Mesenchymal stem cell (in vitro differentiated cells and primary cell): Measurements from ENCODE around the gene PTGER4.
A peak's percentile ranks its signal among the peaks of the same experiment; 100 is the strongest.

Source experiments
- DNase-seq: peaks from one replicate; pipeline ENCODE4 v3.0.0-alpha.2; 2013
- H2AFZ ChIP-seq: one replicate; pipeline ENCODE4 v1.6.1; 2013; ENCODE audit warnings: low read depth, mild to moderate bottlenecking, control low read depth, inconsistent platforms, low read length, moderate library complexity
- H2AK5ac ChIP-seq: 2 replicates; pipeline ENCODE4 v1.6.1; 2013; ENCODE audit warnings: low read length, moderate library complexity, mild to moderate bottlenecking, inconsistent platforms; ENCODE audit not compliant: severe bottlenecking
- H2BK120ac ChIP-seq: one replicate; pipeline ENCODE4 v1.6.1; 2013; ENCODE audit warnings: low read depth, mild to moderate bottlenecking, inconsistent platforms, low read length, moderate library complexity
- H2BK12ac ChIP-seq, 2 experiments: one replicate each; pipeline ENCODE4 v1.6.1; 2013; ENCODE audit warnings: inconsistent platforms in 2 of 2, low read length in 2 of 2, mild to moderate bottlenecking in 2 of 2, moderate library complexity in 2 of 2, control low read depth in 1 of 2
- H2BK15ac ChIP-seq: one replicate; pipeline ENCODE4 v1.6.1; 2013; ENCODE audit warnings: mild to moderate bottlenecking, low read depth, inconsistent platforms; ENCODE audit not compliant: poor library complexity, severe bottlenecking
- H2BK5ac ChIP-seq: 2 replicates; pipeline ENCODE4 v1.6.1; 2013; ENCODE audit warnings: low read depth, mild to moderate bottlenecking, low read length, control low read depth, inconsistent platforms; ENCODE audit not compliant: poor library complexity, severe bottlenecking
- H3K14ac ChIP-seq, 2 experiments: one replicate each; pipeline ENCODE4 v1.6.1; 2013; ENCODE audit warnings: inconsistent platforms in 2 of 2, low read length in 2 of 2, control low read depth in 1 of 2, mild to moderate bottlenecking in 1 of 2, moderate library complexity in 1 of 2
- H3K18ac ChIP-seq, 2 experiments: one replicate each; pipeline ENCODE4 v1.6.1; 2013; ENCODE audit warnings: inconsistent platforms in 2 of 2, low read length in 2 of 2, control low read depth in 1 of 2, low read depth in 1 of 2, mild to moderate bottlenecking in 1 of 2
- H3K23ac ChIP-seq, 2 experiments: one replicate each; pipeline ENCODE4 v1.6.1; 2013; ENCODE audit warnings: inconsistent platforms in 2 of 2, low read length in 2 of 2, mild to moderate bottlenecking in 2 of 2, moderate library complexity in 2 of 2, control low read depth in 1 of 2
- H3K27ac ChIP-seq: 2 replicates; pipeline ENCODE4 v1.5.1; 2013; ENCODE audit warnings: mild to moderate bottlenecking, moderate library complexity, low read length, control low read depth, inconsistent platforms; ENCODE audit not compliant: poor library complexity, severe bottlenecking
- H3K27me3 ChIP-seq, 2 experiments: 2 replicates each; pipeline versions ENCODE4 v1.6.1 to v1.7.0; 2013; ENCODE audit warnings: low read length in 2 of 2, mild to moderate bottlenecking in 2 of 2, moderate library complexity in 2 of 2, control low read depth in 1 of 2, inconsistent platforms in 1 of 2; ENCODE audit not compliant: control insufficient read depth in 1 of 2, insufficient read depth in 1 of 2
- H3K36me3 ChIP-seq, 2 experiments: 2 replicates each; pipeline versions ENCODE4 v1.6.1 to v1.7.0; 2013; ENCODE audit warnings: low read length in 2 of 2, control low read depth in 1 of 2, inconsistent platforms in 1 of 2, low read depth in 1 of 2, mild to moderate bottlenecking in 1 of 2; ENCODE audit not compliant: insufficient read depth in 2 of 2, control insufficient read depth in 1 of 2
- H3K4ac ChIP-seq, 2 experiments: one replicate each; pipeline ENCODE4 v1.6.1; 2013; ENCODE audit warnings: inconsistent platforms in 2 of 2, low read length in 2 of 2, mild to moderate bottlenecking in 2 of 2, moderate library complexity in 2 of 2, control low read depth in 1 of 2, low read depth in 1 of 2
- H3K4me1 ChIP-seq: 2 replicates; pipeline ENCODE4 v1.6.1; 2013; ENCODE audit warnings: low read depth, low read length, control low read depth; ENCODE audit not compliant: control insufficient read depth, insufficient read depth
- H3K4me2 ChIP-seq: 2 replicates; pipeline ENCODE4 v1.6.1; 2013; ENCODE audit warnings: low read length, mild to moderate bottlenecking, inconsistent platforms; ENCODE audit not compliant: poor library complexity, severe bottlenecking
- H3K4me3 ChIP-seq, 2 experiments: 2 replicates each; pipeline versions ENCODE4 v1.5.1 to v1.7.0; 2013; ENCODE audit warnings: low read length in 2 of 2, mild to moderate bottlenecking in 2 of 2, control low read depth in 1 of 2, low read depth in 1 of 2; ENCODE audit not compliant: insufficient read depth in 1 of 2
- H3K79me1 ChIP-seq: replicated peaks from 2 replicates; pipeline ENCODE4 v1.6.1; 2013; ENCODE audit warnings: mild to moderate bottlenecking, control low read depth, low read length, inconsistent platforms; ENCODE audit not compliant: poor library complexity, severe bottlenecking
- H3K9ac ChIP-seq: 2 replicates; pipeline ENCODE4 v1.7.0; 2013; ENCODE audit warnings: mild to moderate bottlenecking, low read length, moderate library complexity
- H3K9me3 ChIP-seq: 2 replicates; pipeline ENCODE4 v1.7.0; 2013; ENCODE audit warnings: mild to moderate bottlenecking, low read length; ENCODE audit not compliant: control insufficient read depth
- H4K8ac ChIP-seq: one replicate; pipeline ENCODE4 v1.6.1; 2013; ENCODE audit warnings: inconsistent platforms, mild to moderate bottlenecking, low read length, moderate library complexity
- H4K91ac ChIP-seq: one replicate; pipeline ENCODE4 v1.6.1; 2013; ENCODE audit warnings: mild to moderate bottlenecking, low read length, inconsistent platforms
- WGBS: methylation state at CpG from one replicate; pipeline ENCODE4 v1.1.7; 2013; ENCODE audit warnings: mixed read lengths; 5-methylcytosine and 5-hydroxymethylcytosine counted together

The PTGER4 gene

GRCh38 chr5:40679148-40679912 is 385 bp upstream of the PTGER4 start:
- H3K79me1 ChIP-seq, result no peaks in the 10 kb centered on the region
- no peaks in the 10 kb centered on the region for H3K9me3 ChIP-seq
- WGBS, result under 1% methylated on average over 45 of the region's 60 CpGs
- no peak overlapping the region for H2BK120ac ChIP-seq
- H3K36me3 ChIP-seq, result no peaks in the 10 kb centered on the region
- peak overlapping the region in 1 of 2 experiments; percentile 32 for H3K4ac ChIP-seq
- peak overlapping the region; percentile 87 for H3K9ac ChIP-seq
- DNase-seq, result peak; percentile 90
- no peaks in the 10 kb centered on the region for H3K27me3 ChIP-seq
- H4K91ac ChIP-seq, result no peak overlapping the region
- H3K14ac ChIP-seq, result no peak overlapping the region
- H2BK12ac ChIP-seq, result peak overlapping the region in 1 of 2 experiments; percentile 24
- H3K4me2 ChIP-seq, result peak overlapping the region; percentile 98
- peak overlapping the region in 1 of 2 experiments; percentile 36 for H3K23ac ChIP-seq
- H3K4me3 ChIP-seq, result peak overlapping the region; percentile 73 to 87
- peak overlapping the region; percentile 98 for H3K27ac ChIP-seq
- peak overlapping the region; percentile 46 for H2AFZ ChIP-seq
- H2AK5ac ChIP-seq, result no peak overlapping the region
- no peak overlapping the region for H4K8ac ChIP-seq
- H2BK15ac ChIP-seq, result no peak overlapping the region
- H3K18ac ChIP-seq, result peak overlapping the region; percentile 26 to 67
- H2BK5ac ChIP-seq, result peak overlapping the region; percentile 92
- peaks cover 13% of the 10 kb centered on the region for H3K4me1 ChIP-seq

- no peaks in the 10 kb centered on the region for H3K9me3 ChIP-seq
- DNase-seq, result peak; percentile 46
- peak overlapping the region; percentile 98 for H3K4me2 ChIP-seq
- H3K9ac ChIP-seq, result peak overlapping the region; percentile 78
- peak overlapping the region; percentile 60 to 87 for H3K4me3 ChIP-seq
- H3K14ac ChIP-seq, result peak overlapping the region in 1 of 2 experiments; percentile 41
- H2BK5ac ChIP-seq, result no peak overlapping the region
- no peaks in the 10 kb centered on the region for H3K36me3 ChIP-seq
- H3K4me1 ChIP-seq, result peaks cover 13% of the 10 kb centered on the region
- 5% methylated on average over 37 of the region's 37 CpGs for WGBS
- H3K27ac ChIP-seq, result no peak overlapping the region
- H3K79me1 ChIP-seq, result no peaks in the 10 kb centered on the region
- no peaks in the 10 kb centered on the region for H3K27me3 ChIP-seq
- H2BK15ac ChIP-seq, result no peak overlapping the region
- no peak overlapping the region for H4K91ac ChIP-seq
- H2AK5ac ChIP-seq, result no peak overlapping the region
- no peak overlapping the region for H2BK12ac ChIP-seq
- H2BK120ac ChIP-seq, result no peak overlapping the region
- peak overlapping the region in 1 of 2 experiments; percentile 55 for H3K18ac ChIP-seq
- no peak overlapping the region for H3K4ac ChIP-seq
- no peak overlapping the region for H4K8ac ChIP-seq
- H3K23ac ChIP-seq, result no peak overlapping the region
- no peak overlapping the region for H2AFZ ChIP-seq
These were observed 1.1 kb downstream of the PTGER4 start for GRCh38 chr5:40680741-40681362.

GRCh38 chr5:40681363-40682153 is 1.8 kb downstream of the PTGER4 start:
- Histone ChIP-seq H2AK5ac (no peak overlapping the region), H3K36me3 (no peaks in the 10 kb centered on the region)
- 5% methylated on average over 64 of the region's 67 CpGs for WGBS

More at GRCh38 chr5:40681363-40682153, 1.8 kb downstream of the PTGER4 start:
- no peak overlapping the region for H2BK12ac ChIP-seq
- H3K23ac ChIP-seq, result no peak overlapping the region
- H2BK15ac ChIP-seq, result no peak overlapping the region
- H3K27me3 ChIP-seq, result no peaks in the 10 kb centered on the region
- H3K4me2 ChIP-seq, result peak overlapping the region; percentile 98
- H3K4me3 ChIP-seq, result peak overlapping the region; percentile 60 to 87
- no peak overlapping the region for H3K4ac ChIP-seq
- H2AFZ ChIP-seq, result no peak overlapping the region
- peak; percentile 38 for DNase-seq
- no peaks in the 10 kb centered on the region for H3K9me3 ChIP-seq
- H3K27ac ChIP-seq, result no peak overlapping the region
- H3K9ac ChIP-seq, result peak overlapping the region; percentile 78
- H2BK5ac ChIP-seq, result no peak overlapping the region
- peak overlapping the region; percentile 42 to 49 for H3K18ac ChIP-seq
- H3K79me1 ChIP-seq, result no peaks in the 10 kb centered on the region
- H4K8ac ChIP-seq, result peak overlapping the region; percentile 30
- H4K91ac ChIP-seq, result no peak overlapping the region
- H3K4me1 ChIP-seq, result peaks cover 12% of the 10 kb centered on the region
- H3K14ac ChIP-seq, result no peak overlapping the region
- H2BK120ac ChIP-seq, result no peak overlapping the region
